ENCODE results near the gene AK9.
"Not testable (repeated sequence)": the region's sequence is repeated elsewhere in the genome, so short reads cannot be mapped to it uniquely, and the experiment has no call there.

AK9 gene

DNA sequence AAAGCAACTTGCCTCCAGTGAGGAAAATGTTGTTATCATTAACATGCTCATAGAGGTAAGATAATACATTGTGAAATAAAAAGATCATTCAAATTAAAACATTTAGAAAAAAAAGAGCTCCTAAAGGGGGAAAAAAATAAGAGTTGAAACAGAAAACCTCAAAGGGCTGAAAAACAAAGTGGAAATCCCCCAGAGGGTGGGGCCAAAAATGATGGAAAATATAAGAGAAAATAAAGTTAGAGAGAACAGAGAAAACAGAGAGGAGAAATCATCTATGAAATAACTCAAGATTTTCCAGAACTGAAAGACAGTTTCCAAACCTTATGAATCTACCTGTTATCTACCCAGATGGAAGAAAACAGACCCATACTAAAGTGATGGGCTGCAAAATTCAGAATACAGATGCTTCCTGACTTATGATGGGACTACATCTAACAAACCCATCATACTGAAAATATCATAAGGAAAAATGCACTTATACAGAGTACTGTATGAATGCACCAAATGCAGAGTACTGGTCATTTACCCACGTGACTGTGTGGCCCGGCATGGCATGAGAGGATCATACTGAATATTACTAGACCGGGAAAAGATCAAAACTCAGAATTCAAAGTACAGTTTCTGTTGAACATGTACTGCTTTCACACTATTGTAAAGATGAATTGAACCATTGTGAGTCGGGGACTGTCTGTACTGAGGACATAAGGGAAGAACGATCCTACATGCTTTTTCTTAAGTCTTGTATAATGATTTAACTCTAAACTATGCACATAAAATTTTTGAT lies 212.0 kb downstream of the AK9 start:
- no peak for DNase-seq (ENCODE audit: low read depth)

DNA sequence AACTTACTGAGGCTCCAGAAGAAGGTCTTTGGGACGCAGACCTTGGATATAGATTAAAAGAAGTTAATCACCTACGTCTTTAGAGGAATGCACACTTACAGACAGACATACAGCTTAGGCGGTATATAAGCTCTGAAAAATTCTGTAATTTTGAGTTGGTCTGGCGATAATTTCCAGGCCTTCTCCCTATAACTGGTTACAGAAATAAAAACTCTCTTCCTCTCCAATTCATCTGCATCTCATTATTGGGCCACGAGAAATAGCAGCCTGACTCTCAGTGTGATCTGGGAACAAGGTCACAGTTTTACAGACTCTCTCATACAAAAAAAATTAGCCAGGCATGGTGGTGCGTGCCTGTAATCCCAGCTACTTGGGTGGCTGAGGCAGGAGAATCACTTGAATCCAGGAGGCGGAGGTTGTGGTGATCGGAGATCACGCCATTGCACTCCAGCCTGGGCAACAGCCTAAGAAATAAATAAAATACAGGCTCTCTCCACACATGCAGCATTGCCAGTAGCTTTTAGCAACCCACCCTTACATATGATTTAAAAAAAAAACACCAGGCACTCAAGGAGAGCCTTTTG lies 212.7 kb downstream of the AK9 start:
- no peak for DNase-seq (ENCODE audit: low read depth)

DNA sequence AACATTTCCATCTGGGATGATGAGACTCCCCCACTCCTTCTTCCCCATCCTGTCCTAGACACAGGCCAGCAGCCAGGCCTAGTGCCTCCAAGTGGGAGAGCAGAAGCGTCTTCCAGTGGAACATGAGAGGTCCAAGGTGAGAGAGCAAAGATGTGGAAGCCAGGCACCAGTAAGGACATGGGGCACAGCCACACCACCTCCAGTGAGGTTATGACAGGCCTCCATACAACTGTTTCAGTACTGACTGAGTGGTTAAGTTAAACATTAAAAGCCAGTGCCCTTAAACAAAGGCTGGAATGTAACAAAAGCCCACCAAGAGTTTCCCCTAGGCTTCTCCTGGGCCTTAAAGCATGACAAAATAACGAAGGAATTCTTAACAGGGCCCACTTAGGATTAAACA lies 213.3 kb downstream of the AK9 start:
- no peak for DNase-seq (ENCODE audit: low read depth)

DNA sequence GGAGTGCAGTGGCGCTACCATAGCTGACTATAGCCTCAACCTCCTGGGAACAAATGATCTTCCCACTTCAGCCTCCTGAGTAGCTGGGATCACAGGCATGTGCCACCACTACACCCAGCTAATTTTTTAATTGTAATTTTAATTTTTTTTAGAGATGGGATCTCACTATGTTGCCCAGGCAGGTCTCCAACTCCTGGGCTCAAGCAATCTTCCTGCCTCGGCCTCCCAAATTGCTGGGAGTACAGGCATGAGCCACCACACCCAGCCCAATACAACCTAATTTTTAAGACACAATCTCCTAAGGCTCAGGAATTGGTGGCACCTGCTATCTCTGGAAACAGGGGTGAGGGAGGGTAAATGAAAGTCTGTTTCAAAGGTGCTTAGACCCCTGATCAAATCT lies 213.8 kb downstream of the AK9 start:
- no peak for DNase-seq (ENCODE audit: low read depth)

DNA sequence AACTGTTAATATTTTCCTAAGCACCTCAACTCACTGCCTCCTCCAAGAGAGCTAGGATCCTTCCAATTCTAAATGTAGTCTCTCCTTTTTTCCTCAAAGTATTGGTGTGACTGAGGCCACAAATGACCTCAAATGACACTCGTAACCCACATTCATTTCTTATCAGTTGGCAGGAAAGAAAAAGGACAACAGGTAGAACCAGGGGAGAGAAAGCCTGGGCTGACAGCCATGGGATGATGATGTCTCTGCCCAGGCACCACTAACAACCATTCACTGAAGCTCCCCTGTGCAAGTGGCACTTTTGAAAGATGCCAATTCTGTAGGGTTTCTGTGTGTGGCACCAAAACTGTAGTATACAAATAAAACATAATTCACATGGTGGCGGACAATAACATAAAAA lies 215.4 kb downstream of the AK9 start:
- no peak for DNase-seq (ENCODE audit: low read depth)

DNA sequence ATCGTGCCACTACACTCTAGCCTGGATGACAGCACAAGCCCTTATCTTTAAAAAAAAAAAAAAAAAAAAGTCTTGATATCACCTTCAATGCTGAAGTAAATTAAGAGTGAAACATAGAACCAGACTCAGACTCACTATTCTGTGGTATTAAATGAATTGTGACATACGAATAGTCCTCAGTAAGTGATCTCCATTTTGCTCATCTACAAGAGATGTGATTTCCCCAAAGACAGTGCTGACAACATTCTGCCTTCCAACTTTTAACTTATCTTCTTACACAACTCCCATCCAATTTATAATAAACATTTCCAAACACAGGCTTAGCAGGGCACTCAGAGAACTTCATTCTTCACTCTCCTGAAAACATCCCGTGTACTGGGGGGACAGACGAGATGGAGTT lies 216.0 kb downstream of the AK9 start:
- DNase-seq (ENCODE audit: low read depth) = no peak

DNA sequence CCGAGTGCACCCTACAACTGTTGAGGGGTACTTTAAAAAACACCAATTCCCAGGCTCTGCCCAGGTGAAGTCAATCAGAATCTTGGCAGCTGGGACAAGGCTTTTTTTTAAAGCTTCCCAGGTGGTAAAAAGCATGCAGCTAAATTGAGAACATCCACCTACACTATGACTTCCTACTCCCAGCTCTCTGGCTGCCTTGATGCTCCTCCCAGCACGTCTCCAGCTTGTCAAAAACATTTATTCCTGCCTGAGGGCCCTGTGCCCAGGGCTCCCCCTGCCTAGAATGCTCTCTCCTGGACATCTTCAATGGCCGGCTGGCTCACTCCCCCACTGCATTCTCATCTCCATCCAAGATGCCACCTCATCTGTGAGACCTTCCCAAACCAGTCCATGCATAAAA lies 217.9 kb downstream of the AK9 start:
- no peak for DNase-seq (ENCODE audit: low read depth)

DNA sequence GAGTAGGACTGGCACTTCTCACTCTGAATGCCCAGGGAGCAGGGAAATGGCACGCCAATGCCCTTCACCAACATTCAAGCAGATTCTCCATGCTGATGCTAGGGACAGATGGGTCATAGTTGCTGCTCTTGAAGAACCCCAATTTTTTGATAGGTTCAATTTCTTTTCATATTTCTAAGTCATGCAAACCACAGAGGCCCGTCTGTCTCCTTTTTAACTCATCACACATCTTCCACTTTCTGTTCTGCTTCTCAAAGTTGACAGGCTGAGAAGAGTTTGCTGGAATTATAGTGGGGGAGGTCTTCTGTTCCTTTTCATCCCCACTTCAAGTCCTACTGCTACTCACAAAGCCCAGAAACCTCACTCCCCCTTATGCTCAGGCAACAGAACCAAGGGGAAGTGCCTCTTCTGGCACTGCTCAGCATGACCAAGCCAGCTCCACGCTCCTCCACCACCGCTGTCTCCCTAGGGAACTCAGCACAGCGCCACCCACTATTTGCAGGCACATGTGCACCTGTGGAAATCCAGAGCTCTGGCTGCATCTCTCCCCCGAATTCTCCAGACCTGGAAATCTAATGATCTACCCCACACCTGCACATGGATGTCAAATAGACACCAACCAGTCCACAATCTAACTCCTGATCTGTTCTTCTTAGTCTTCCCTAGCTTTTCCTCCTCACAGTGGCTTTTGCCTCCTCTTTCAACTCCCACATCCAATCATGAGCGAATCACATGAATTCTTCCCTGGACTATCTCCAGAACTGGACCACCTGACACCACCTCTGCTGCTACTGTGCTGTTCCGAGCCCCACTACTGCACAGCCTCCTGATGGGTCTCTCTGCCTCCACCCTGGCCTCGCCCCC lies 218.6 kb downstream of the AK9 start:
- no peak for DNase-seq (ENCODE audit: low read depth)

DNA sequence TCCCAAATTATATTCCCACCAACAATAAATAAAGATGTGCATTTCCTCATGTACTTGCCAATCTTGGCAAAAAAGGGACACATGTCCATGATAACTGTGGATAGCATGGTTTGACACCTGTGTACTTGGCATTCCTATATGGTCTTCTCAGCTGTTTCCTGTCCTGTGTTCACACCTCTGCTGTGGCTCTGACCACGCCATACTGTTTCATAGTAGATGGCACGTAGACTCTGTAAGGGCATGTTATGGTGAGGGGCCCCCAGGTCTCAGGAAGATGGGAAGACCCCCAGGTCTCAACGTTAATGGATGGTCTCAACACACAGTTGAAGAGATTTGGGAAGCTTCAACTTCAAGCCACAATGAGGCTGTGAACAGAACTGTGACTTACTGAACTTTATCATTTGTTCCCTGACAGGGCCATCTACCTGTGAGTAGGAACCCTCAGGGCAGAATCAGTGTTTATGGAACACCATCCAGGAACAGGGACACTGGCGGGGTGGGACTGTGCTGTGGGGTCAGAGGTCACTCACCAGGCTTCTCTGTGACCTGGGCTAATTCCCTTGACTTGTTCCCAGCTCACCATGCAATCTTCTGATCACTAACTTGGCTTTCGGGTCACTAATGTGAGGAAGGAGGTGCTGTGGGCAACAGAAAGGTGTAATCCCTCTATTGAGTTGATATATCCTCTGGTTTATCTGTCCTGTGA lies 219.7 kb downstream of the AK9 start:
- DNase-seq (ENCODE audit: low read depth) = no peak

DNA sequence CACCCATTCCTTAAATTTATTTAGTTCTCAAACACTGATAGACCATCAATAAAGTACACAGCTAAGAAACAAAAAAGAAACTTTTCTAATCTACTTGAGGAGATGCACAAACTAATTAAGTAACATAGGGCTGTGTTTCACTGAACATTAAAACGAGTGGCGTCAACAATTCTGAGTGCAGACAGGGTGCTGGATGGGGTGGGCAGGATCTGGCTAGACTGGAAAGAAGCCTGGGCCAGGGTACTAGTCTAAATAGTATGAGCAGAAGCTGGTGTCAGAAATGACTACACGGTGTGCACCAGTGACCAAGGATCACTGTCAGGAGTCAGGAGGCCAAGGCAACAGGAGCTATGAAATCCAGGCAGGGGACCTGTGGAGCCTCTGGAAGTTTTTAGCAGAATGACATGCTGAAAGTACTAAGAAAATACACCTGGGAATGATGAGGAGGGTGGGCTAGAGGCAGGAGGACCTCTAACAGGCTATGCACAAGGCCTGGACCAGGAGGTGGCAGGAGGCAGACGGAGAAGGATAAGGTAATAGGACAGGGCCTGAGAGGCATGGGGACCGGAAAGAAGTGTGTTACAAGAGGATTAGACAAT lies 221.3 kb downstream of the AK9 start:
- no peak for DNase-seq (ENCODE audit: low read depth)

DNA sequence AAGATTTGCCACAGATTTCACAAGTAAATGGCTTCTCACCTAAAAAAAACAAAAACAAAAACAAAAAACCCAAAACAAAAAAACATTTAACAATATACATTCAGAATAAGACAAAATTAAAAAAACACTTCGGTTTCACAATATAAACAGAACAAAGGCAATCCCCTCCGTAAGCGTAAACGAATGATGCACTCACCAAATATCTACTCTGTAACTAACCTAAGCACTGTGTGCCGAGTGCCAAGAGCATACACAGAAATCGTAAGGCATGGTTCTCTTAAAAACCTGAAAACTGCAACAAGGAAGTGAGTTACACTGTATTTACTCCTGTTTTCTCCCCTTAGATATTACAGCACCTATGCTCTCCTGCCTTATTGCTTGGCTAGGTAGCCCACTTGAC lies 223.3 kb downstream of the AK9 start:
- DNase-seq (ENCODE audit: low read depth) = no peak

DNA sequence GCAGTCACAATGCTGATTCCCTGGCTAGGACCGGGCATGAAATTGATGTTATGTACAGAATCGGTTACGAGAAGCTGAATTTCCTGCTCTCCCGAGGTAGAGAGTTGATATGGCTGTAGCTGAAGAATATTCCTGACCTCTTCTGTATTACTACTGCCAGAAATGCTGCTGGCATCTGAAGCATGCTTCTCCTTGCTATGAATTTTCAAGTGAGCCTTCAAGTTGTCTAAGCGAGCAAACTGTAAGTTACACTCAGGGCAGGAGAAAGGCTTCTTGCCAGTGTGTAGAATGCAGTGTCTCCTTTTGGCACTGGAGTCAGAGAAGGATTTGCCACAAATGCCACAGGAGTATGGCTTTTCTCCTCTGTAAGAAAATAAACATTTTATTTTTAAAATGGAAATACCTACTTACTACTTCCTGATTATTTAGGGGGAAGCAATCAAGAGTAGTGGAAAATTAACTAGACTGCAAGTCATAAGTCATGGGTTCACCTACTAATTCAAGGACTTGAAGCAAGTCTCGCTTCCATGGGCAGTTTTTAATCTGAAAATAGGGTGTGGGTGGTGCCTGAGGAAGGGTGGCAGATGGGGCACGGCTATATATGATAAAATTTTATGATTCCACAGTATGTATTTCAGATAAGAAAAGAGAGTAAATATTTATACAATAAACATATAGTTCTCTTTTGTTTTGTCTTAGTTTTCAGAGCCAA lies 224.6 kb downstream of the AK9 start:
- DNase-seq (ENCODE audit: low read depth) = no peak

DNA sequence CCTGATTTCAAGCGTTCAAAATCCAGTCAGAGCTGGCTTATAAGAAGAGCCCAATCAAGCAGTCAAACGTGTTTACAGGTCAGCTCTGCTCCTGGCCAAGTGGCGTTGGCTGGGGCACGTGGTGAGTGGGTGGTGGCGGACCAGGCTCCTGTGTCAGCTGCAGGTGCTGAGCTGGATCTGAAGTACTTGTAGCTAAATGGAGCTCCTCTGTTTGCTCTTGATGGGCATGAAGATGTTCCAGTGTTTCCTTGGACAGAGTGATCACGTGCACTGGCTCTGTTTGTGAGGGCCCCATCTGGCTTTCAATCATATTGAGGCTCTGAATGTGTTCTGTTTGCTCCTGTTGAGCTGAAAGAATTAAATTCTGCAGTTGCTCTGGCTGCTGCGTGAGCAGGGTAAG lies 225.2 kb downstream of the AK9 start:
- no peak for DNase-seq (ENCODE audit: low read depth)

DNA sequence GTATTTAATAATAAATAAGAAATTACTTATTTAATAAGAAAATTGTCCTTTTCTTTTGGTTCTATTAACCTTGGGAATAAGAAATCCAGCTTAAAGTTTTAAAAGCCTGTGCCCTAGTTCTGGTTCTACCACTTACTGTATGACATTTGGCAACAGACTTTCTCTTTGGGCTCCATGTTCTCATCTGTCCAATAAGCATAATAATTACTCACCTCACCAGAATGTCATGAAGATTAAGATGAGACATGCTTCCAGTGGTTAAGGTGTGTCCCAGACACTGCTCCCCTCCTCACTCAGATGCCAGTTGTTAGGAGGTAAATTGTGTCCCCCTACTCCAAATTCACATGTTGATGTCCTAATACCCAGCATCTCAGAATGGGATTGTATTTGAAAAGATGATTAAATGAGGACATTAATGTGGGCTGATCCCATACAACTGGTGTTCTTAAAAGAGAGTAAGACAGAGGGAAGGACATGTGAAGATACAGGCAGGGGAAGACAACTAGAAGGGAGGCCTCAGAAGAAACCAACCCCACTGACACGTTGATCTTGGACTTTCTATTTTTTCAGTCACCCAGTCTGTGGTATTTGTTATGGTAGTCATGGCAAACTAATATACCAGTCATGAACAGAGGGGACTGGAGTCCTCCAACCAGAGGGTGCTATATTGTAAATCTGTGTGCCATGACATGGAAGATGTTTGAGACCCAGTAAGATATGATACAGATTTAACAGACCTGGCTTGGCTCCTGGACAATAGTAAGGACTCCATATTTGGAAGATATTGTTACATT lies 229.1 kb downstream of the AK9 start:
- no peak for DNase-seq (ENCODE audit: low read depth)

DNA sequence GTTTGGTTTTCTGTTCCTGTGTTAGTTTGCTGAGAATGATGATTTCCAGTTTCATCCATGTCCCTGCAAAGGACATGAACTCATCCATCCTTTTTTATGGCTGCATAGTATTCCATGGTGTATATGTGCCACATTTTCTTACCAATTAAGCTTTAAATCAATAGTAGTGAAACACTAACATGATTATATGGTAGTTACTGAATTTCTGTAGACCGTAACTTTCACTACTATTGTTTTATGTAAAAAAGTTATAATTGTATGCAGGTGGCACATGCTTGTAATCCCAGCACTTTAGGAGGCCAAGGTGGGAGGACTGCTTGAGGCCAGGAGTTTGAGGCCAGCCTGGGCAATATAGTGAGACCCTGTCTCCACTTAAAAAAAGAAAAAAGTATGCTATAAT lies 229.8 kb downstream of the AK9 start:
- not testable (repeated sequence) for DNase-seq (ENCODE audit: low read depth)

DNA sequence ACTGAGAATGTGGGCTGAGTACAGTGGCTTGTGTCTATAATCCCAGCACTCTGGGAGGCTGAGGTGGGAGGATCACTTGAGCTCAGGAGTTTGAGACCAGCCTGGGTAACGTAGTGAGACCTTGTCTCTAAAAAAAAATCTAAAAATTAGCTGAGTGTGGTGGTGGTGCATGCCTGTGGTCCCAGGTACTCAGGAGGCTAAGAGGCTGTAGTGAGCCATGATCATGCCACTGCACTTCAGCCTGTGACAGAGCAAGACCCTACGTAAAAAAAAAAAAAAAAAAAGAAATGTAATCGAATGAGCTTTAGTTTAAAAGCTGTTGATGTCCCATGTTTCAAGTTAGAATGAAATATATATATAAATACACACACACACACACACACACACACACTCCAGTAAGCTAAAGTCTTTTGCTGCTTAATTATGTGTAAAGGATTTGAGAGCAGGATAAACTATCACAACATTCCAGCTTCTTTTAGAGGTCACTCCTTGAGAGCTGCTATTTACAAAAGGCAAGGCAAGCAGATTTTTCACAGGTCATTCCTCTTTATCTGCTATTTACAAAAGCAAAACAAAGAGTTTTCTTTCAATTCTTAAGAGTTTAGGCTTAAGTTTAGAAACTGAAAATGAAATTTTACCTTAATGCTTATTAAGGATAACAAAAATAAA lies 230.7 kb downstream of the AK9 start:
- no peak for DNase-seq (ENCODE audit: low read depth)

DNA sequence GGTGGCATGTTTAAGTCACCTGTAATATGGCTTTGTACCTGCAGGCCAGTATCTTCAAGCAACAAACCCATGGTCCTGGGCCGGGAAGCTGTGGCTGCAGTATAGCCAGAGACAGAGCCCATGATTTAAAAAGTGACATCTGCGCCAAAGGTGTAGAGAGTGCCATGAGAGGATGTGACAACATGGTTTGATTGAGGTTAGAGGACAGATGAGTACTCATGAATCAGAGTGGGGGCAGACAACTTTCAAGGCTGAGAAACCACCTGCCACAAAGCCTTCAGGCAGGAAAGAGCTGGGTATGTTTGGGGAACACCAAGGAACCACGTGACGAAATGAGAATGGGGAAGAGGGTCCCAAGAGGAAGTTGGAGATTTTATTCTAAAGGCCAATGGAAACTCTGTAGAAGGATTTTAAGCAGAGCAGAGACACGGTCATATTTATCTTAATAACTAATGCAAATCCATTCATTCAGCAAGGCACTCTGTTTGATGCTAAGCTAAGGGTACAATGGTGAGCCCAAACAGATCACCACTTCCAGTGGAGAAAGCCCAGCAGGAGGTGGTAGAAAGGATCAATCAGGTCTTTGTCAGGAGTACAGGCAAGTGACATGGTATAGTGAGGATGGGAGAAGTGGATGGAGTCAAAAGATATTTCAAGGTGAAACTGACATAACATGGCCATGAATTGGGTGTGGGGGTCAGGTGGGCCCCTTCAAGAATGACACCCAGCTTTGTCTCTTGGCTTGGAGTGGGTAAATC lies 232.0 kb downstream of the AK9 start:
- no peak for DNase-seq (ENCODE audit: low read depth)

DNA sequence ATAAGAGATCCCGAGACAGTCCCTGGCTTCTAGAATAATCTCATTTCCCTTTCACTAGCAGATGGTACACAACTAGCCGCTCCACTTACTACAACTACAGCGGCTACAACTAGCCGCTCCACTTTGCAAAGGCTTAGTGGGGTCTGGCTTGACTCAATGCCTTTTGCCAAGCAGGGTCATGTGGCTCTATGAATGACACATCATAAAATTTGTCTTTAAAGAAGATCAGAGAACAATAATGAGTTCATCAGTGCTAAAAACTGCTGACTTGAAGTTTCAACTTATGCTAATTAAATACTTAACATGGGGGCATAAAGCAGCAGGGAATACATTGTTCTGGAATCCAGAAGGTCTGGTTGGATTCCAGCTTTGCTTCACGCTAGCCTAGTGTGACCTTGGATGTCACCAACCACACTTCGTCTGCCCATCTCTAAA lies 233.4 kb downstream of the AK9 start:
- DNase-seq (ENCODE audit: low read depth) = no peak
